Right atrium auricular region (tissue), 2 donors: ENCODE results near the gene KIAA1210. TPM values are rescaled to one million over a fixed set of nuclear protein-coding genes. Genes with fewer than 3 reads are reported as not detected.

Experiments
- DNase-seq: peaks from one replicate; pipeline ENCODE4 v3.0.0-alpha.2; 2019; ENCODE audit warnings: low spot score
- H3K27ac ChIP-seq, 2 donors: fragments of 200-600 bp; sonication (generic); 1 replicate in 1 of 2; 2 replicates in 1 of 2; pipeline ENCODE4 v1.5.1; 2016 to 2019
- H3K27me3 ChIP-seq, 2 donors: fragments of 200-600 bp; sonication (generic); one replicate each; pipeline versions ENCODE4 v1.5.1 to v1.6.0; 2017 to 2019
- H3K36me3 ChIP-seq: fragments of 200-600 bp; sonication (generic); one replicate; pipeline ENCODE4 v1.5.1; 2016
- H3K4me1 ChIP-seq, 2 donors: fragments of 200-600 bp; sonication (generic); one replicate each; pipeline versions ENCODE4 v1.5.1 to v1.6.0; 2017 to 2019
- H3K4me3 ChIP-seq, 2 donors: fragments of 200-600 bp; sonication (generic); 1 replicate in 1 of 2; 2 replicates in 1 of 2; pipeline ENCODE4 v1.5.1; 2017 to 2019; ENCODE audit warnings: mild to moderate bottlenecking in 1 of 2, moderate library complexity in 1 of 2
- H3K9me3 ChIP-seq, 2 donors: fragments of 200-600 bp; sonication (generic); one replicate each; pipeline ENCODE4 v1.5.1; 2019
- CTCF ChIP-seq, 2 donors: fragments of 200-600 bp; sonication (generic); IDR thresholded peaks; one replicate each; pipeline ENCODE4 v1.5.1; 2019; ENCODE audit warnings: antibody characterized with exemption in 2 of 2
- total RNA-seq, 2 donors: library from RNA; depleted of rRNA; stranded (reverse); fragments of >200 nt; gene quantifications; one replicate each; pipeline ENCODE4 v1.1.0, GENCODE V29; 2016

The KIAA1210 gene
- total RNA-seq, 2 donors from 2014 or later, result 0.04 TPM; not detected in 1

- Histone ChIP-seq H3K27ac (no peak overlapping the region), H3K27me3 (no peaks in the 10 kb centered on the region), H3K4me1 (peaks cover 0 to 5% of the 10 kb centered on the region in 2 donors), H3K9me3 (no peaks in the 10 kb centered on the region), H3K36me3 (no peaks in the 10 kb centered on the region), H3K4me3 (no peak overlapping the region)
- DNase-seq, result no peak
- TF ChIP-seq CTCF (IDR thresholded peaks at IDR 0.05), result no peak
Observed at GRCh38 chrX:119062750-119063374, 64.8 kb downstream of the KIAA1210 start.

GRCh38 chrX:119055687-119056086, 71.9 kb downstream of the KIAA1210 start:
- H3K4me3 ChIP-seq, result no peak overlapping the region
- H3K27ac ChIP-seq, result no peak overlapping the region
- no peak for TF ChIP-seq CTCF (IDR thresholded peaks at IDR 0.05)
- no peaks in the 10 kb centered on the region for H3K9me3 ChIP-seq
- H3K4me1 ChIP-seq, result peaks cover 0 to 12% of the 10 kb centered on the region in 2 donors
- no peaks in the 10 kb centered on the region for H3K27me3 ChIP-seq
- DNase-seq, result no peak
- H3K36me3 ChIP-seq, result no peaks in the 10 kb centered on the region

GRCh38 chrX:119045884-119046283, 81.7 kb downstream of the KIAA1210 start:
- Histone ChIP-seq H3K4me1 (peaks cover 0 to 6% of the 10 kb centered on the region in 2 donors), H3K9me3 (no peaks in the 10 kb centered on the region), H3K36me3 (no peaks in the 10 kb centered on the region), H3K27ac (no peak overlapping the region), H3K27me3 (no peaks in the 10 kb centered on the region), H3K4me3 (no peak overlapping the region)
- no peak for TF ChIP-seq CTCF (IDR thresholded peaks at IDR 0.05)
- DNase-seq, result no peak

- Histone ChIP-seq H3K27ac (no peak overlapping the region), H3K9me3 (no peaks in the 10 kb centered on the region), H3K27me3 (no peaks in the 10 kb centered on the region), H3K4me1 (peaks cover 0 to 16% of the 10 kb centered on the region in 2 donors), H3K4me3 (no peak overlapping the region), H3K36me3 (no peaks in the 10 kb centered on the region)
- TF ChIP-seq CTCF (IDR thresholded peaks at IDR 0.05), result no peak
- no peak for DNase-seq
Observed at GRCh38 chrX:119042996-119043395, 84.6 kb downstream of the KIAA1210 start.

- H3K36me3 ChIP-seq, result no peaks in the 10 kb centered on the region
- peaks cover 0 to 16% of the 10 kb centered on the region in 2 donors for H3K4me1 ChIP-seq
- no peaks in the 10 kb centered on the region for H3K27me3 ChIP-seq
- no peak overlapping the region for H3K4me3 ChIP-seq
- no peak for TF ChIP-seq CTCF (IDR thresholded peaks at IDR 0.05)
- DNase-seq, result no peak
- no peaks in the 10 kb centered on the region for H3K9me3 ChIP-seq
- peak overlapping the region in 1 of 2 donors; percentile 52 for H3K27ac ChIP-seq
Observed at GRCh38 chrX:119042040-119042439, 85.6 kb downstream of the KIAA1210 start.

- Histone ChIP-seq H3K36me3 (no peaks in the 10 kb centered on the region), H3K4me3 (no peak overlapping the region), H3K27ac (peak overlapping the region; percentile 52 to 53), H3K4me1 (peaks cover 0 to 16% of the 10 kb centered on the region in 2 donors), H3K9me3 (no peaks in the 10 kb centered on the region), H3K27me3 (no peaks in the 10 kb centered on the region)
- no peak for TF ChIP-seq CTCF (IDR thresholded peaks at IDR 0.05)
- DNase-seq, result peak; percentile 75
Observed at GRCh38 chrX:119041175-119041574, 86.4 kb downstream of the KIAA1210 start.
